IPS-11a (cell line): Measurements from ENCODE around the gene ALOX12.
"Not testable (repeated sequence)": the region's sequence is repeated elsewhere in the genome, so short reads cannot be mapped to it uniquely, and the experiment has no call there.

Source experiments
- H3K4me3 ChIP-seq: one replicate; pipeline ENCODE4 v1.5.1; 2013; ENCODE audit warnings: low read depth, low read length, control low read depth

Gene ALOX12

DNA sequence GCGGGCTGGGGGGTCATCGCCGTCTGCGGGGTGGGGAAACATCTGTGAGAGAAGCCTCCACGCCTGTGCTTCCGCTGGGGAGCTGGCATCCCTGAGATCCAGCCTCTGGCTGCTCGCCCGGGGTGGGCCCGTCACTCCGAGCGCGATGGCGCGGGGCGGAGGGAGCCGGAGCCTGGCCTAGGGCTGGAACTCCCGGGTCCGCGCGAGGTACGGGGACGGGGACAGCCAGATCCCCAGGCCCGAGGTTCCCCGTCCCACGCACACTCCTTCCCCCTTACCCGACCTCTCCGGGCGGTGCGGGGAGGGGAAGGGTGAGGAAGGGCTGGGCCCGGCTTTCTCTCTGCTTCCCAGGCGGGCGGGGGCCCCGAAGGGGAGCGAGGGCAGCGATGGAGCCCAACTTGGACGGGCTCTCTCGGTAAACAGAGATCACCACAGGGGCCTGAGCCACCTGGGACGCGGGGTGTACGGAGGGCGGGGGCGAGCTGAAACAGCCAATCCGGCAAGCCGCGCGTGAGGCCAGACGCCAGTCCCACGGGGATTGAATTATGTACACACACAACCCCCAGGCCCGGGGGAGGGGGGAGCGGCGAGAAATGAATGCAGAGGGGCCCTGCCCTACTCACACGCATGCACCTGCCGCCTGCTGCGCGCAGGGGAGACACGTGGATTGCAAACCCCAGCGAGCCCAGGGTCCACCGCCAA is 47.8 kb downstream of the ALOX12 start, which contains the start of gene SLC16A11:
SLC16A11 (minus strand) TSS at position 596 of the 702 bp plus-strand sequence; CDS start at position 17, 579 bp downstream.
- H3K4me3 ChIP-seq, result peak within 1 kb of the TSS; percentile 50

DNA sequence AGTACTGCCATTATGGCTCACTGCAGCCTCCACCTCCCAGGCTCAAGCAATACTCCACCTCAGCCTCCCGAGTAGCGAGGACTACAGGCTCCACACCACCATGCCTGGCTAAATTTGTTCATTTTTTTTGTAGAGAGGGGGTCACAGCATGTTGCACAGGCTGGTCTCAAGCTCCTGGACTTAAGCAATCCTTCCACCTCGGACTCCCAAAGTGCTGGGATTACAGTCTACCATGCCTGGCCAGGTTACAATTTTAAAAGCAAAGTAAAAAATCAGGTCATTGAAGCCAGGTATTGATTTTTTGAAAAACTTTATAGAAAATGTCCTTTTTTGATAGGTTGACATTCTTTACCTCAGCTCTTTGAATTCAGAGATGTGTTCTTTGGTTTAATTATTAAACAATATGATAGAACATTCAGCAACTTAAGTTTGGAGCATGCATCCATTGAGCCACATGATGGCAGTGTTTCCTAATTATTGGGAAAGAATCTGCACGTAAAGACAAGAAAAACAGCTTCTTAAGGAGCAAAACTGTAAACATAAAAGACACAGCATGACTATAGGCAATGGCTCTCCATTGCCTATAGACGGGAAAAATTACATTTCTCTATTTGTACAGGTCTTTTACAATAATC is 49.8 kb downstream of the ALOX12 start:
- no peak overlapping the region for H3K4me3 ChIP-seq

DNA sequence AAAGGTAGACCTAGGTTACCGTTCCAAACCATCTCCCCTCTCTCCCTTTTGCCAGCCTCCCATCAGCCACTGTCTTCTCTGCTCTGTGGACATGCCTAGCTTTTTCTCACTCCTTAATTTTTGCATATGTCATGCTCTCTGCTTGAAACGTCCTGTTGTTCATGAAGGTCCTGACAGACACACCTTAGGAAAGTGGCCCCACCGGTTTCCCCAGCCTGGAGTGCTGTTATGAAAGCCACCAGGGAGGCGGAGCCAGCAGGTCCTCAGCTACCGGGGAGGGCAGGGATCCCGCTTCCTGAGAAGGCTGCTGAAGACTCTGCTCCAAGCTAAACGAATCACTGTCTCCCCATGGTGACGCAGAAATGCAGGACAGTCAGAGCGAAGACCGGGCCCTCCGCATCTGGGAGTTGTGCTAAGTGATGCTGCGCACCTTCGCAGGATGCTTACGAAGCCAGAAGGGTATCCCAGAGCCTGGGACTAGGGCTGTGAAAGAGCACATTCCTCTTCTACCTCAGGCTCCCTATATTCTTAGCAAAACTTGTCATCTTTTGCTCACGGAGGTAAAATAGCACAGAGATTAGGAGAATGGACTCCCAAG is 50.4 kb downstream of the ALOX12 start:
- peak overlapping the region; percentile 21 for H3K4me3 ChIP-seq

DNA sequence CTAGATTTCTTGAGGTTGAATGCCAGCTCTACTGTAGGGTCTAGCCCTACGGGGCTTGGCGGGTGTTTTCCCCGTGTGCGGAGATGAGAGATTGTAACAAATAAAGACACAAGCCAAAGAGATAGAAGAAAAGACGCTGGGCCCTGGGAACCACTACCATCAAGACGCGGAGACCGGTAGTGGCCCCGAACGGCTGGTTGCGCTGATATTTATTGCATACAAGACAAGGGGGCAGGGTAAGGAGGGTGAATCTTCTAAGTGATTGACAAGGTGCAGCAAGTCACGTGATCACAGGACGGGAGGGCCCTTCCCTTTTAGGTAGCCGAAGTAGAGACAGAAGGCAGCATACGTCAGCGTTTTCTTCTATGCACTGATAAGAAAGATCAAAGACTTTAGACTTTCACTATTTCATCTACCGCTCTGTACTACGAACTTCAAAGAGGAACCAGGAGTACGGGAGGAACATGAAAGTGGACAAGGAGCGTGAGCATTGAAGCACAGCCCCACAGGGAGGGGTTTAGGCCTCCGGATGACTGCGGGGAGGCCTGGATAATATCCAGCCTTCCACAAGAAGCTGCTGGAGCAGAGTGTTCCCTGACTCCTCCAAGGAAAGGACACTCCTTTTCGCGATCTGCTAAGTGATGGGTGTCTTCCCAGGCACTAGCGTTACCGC is 51.0 kb downstream of the ALOX12 start:
- peak overlapping the region; percentile 21 for H3K4me3 ChIP-seq

DNA sequence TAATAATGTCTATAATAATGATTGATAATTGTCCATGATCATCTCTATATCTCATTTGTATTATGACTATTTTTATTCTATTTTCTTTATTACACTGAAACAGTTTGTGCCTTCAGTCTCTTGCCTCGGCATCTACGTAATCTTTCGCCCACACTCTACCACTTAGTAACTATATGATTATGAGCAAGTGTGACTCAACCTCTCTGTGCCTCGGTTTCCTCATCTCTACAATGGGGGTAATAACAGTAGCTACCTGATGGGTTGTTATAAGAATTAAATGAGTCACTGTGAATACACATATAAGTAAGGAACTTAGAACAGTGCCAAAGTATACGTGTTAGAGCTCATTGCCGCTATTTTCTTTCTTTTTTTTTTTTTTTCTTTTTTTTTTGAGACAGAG is 51.7 kb downstream of the ALOX12 start:
- H3K4me3 ChIP-seq, result no peak overlapping the region

DNA sequence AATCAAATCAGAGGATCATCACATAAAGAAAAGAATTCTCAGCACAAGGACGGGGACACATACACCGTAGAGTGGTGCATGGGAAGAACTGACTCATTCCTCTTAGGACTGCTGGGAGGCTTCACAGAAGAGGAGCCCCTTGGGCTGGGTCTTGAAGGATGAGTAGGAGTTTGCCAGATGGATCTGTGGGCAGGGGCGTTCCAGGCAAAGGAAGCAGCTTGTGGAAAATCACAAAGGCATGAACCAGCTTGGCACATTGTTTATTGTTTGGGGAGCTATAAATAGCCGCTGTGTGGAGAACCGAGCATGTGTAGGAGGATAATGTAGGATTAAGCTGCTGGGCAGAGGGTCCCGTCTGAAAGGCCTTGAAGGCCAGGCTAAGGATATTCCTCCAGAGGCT is 53.1 kb downstream of the ALOX12 start:
- H3K4me3 ChIP-seq, result no peak overlapping the region

DNA sequence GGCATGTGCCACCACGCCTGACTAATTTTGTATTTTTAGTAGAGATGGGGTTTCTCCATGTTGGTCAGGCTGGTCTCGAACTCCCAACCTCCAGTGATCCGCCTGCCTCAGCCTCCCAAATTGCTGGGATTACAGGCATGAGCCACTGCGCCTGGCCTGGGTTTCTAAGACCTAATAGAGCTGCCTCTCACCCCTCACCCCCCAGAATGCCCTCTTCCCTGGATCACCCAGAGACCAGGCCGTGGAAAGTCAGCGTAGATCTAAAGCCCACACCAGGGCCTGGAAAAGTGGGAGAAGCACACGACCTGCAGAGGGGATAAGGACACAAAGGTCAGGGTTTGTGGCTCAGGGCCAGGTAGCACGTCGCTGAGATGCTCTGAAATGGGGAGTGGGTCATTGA is 54.7 kb downstream of the ALOX12 start:
- H3K4me3 ChIP-seq, result not testable (repeated sequence)

DNA sequence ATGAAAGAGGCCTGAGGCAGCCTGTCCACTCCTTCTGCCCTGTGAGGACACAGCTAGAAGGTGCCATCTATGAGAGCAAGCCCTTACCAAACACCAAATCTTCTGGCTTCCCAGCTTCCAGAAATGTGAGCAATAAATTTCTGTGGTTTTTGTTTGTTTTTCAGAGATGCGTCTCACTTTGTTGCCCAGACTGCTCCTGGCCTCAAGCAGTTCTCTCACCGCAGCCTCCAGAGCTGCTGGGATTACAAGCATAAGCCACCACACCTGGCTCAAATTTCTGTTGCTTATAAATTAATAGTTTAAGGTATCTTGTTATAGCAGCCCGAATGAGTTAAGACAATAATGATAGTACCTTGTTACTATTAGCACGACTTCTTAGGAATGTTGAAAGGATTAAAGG is 60.5 kb downstream of the ALOX12 start:
- no peak overlapping the region for H3K4me3 ChIP-seq

DNA sequence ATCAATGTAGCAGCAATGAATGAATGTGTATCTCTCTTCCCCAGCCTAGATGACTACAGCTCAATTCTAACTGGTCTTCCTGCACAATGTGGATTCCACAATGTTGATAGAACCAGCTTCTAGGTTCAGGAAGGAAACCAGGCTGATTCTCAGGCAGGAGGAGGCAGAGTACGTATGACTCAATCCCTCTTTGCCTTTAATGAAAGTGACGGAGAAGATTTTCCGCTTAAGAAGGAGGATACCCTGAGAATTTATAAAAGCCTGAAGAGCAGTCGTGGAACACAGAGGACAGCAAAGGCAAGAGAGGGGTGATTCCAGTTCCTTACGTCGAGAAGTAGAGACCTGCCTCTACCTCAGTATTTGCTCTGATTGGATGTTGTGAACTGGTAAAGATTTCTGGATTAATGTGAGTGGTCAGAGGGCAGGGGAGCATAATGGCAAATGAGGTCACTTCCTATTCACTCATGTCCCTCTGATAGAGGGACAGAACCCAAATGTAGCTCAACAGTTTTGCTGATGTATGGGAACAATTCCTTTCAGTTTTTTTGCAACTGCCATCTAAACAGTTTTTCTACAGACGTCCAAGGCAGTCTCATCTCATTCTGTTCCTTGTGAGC is 63.1 kb downstream of the ALOX12 start:
- no peak overlapping the region for H3K4me3 ChIP-seq
